AG04449 (cell line): ENCODE data around the gene SGPP2.
"Not testable (repeated sequence)": the region's sequence is repeated elsewhere in the genome, so short reads cannot be mapped to it uniquely, and the experiment has no call there.

Source experiments
- CTCF ChIA-PET: fragments of 350-600 bp; formaldehyde crosslinking; extraction: SDS; loops from one replicate; lab custom pipeline; 2021; ENCODE audit warnings: antibody characterized with exemption; lab: Yijun Ruan, JAX
- POLR2A ChIA-PET: fragments of 400-600, 350-600 bp; formaldehyde crosslinking; extraction: SDS; loops from one replicate; lab custom pipeline; 2020; ENCODE audit warnings: antibody characterized with exemption, inconsistent platforms; lab: Yijun Ruan, JAX
- DNase-seq: peaks from one replicate; pipeline ENCODE4 v3.0.0-alpha.2; 2010; ENCODE audit warnings: low read depth, low spot score
- H3K4me3 ChIP-seq: 2 replicates; pipeline ENCODE4 v1.5.1; 2011; ENCODE audit warnings: low read depth, mild to moderate bottlenecking, control low read depth, low read length
- TF ChIP-seq, protein P1 (sequence below): IDR thresholded peaks from one replicate; pipeline ENCODE4 v1.5.1; 2011; ENCODE audit warnings: mild to moderate bottlenecking, moderate library complexity, low read length, control low read depth, inconsistent platforms; ENCODE audit not compliant: insufficient read depth; ENCODE audit errors: missing control alignments

SGPP2 gene

GRCh38 chr2:222433332-222434173 lies 9.2 kb downstream of the SGPP2 start:
- CTCF ChIA-PET: no interaction called here

DNA sequence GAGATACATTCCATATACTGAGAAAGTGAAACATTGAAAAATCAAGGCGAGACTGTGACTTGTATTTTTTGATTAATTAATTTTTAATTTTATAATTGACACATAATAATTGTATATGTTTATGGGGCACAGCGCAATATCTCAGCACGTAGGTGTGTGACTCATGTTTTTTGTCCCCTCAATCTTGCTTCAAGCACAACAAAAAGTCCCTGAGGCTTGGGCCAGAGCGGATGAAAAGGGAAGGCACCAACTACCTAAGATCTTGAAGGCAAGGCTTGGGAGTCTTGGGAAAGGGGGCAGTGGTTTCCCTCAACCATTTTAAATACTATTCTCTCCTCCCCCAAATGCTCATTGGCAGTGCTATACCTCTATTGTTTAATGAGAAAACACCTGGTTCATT lies 9.9 kb downstream of the SGPP2 start:
- TF ChIP-seq, protein P1, sequence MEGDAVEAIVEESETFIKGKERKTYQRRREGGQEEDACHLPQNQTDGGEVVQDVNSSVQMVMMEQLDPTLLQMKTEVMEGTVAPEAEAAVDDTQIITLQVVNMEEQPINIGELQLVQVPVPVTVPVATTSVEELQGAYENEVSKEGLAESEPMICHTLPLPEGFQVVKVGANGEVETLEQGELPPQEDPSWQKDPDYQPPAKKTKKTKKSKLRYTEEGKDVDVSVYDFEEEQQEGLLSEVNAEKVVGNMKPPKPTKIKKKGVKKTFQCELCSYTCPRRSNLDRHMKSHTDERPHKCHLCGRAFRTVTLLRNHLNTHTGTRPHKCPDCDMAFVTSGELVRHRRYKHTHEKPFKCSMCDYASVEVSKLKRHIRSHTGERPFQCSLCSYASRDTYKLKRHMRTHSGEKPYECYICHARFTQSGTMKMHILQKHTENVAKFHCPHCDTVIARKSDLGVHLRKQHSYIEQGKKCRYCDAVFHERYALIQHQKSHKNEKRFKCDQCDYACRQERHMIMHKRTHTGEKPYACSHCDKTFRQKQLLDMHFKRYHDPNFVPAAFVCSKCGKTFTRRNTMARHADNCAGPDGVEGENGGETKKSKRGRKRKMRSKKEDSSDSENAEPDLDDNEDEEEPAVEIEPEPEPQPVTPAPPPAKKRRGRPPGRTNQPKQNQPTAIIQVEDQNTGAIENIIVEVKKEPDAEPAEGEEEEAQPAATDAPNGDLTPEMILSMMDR: no peak
- ChIA-PET POLR2A (no interaction called here), CTCF (no interaction called here)
- no peak overlapping the region for H3K4me3 ChIP-seq
- DNase-seq: no peak

More at GRCh38 chr2:222433332-222434173, 9.2 kb downstream of the SGPP2 start:
- POLR2A ChIA-PET: no interaction called here
- TF ChIP-seq, protein P1: no peak
- DNase-seq: no peak
- no peak overlapping the region for H3K4me3 ChIP-seq

GRCh38 chr2:222435400-222436039 lies 11.2 kb downstream of the SGPP2 start:
- POLR2A ChIA-PET, CTCF ChIA-PET, H3K4me3 ChIP-seq, DNase-seq: not testable (repeated sequence)

DNA sequence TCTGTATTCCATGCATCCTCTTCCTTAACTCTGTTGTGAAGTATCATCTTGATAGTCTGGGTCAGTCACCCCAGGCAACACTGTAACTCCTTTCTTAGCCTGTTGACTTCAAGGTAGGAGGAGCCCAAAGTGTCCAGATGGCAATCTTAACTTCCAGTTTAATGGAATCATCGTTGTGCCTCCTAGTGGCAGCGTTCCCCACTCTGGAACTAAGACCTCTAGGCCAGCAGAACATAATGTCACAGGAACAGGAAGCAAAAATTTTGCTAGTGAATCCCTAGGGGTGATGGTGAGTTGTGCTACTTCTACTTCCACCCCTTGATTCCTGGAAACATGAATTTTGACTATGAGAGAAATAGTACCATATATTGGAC lies 11.7 kb downstream of the SGPP2 start:
- ChIA-PET CTCF (no interaction called here), POLR2A (no interaction called here)
- H3K4me3 ChIP-seq: no peak overlapping the region
- TF ChIP-seq, protein P1: no peak
- no peak for DNase-seq

GRCh38 chr2:222439692-222440091 lies 15.3 kb downstream of the SGPP2 start:
- CTCF ChIA-PET: no interaction called here
- POLR2A ChIA-PET: no interaction called here

GRCh38 chr2:222440673-222441422 lies 16.5 kb downstream of the SGPP2 start:
- ChIA-PET CTCF (no interaction called here), POLR2A (no interaction called here)
- no peak overlapping the region for H3K4me3 ChIP-seq
- peak; percentile 23 for DNase-seq
- TF ChIP-seq, protein P1: no peak

More at GRCh38 chr2:222439692-222440091, 15.3 kb downstream of the SGPP2 start:
- no peak for DNase-seq
- no peak overlapping the region for H3K4me3 ChIP-seq
- TF ChIP-seq, protein P1: no peak
